Superior temporal gyrus (tissue), 1 donor: ENCODE measurements around the gene ZNF33A.
"Not testable (repeated sequence)": the region's sequence is repeated elsewhere in the genome, so short reads cannot be mapped to it uniquely, and the experiment has no call there.

Experiments
- DNase-seq: peaks from one replicate; pipeline ENCODE4 v3.0.0-alpha.2; 2016; ENCODE audit errors: extremely low spot score

ZNF33A gene

DNA sequence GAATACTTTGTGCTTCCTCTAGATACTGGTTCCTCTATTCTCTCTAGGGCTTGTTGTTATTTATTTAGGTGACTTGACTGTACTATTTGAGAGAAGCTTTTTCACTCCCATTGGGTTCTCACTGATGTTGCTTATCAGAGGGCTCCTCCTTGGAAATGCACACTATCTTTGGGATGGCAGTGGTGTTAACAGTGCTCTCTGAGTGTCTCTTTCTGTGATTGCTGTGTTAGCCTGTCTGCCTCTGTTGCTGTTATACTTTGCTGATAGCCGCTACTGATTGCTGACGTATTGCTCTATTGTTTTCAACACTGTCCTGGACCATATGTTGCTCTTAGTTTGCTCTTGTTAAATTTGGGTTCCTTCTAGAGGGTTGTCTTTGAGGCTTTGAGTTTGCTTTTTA, 34.7 kb downstream of the ZNF33A start:
- no peak for DNase-seq

DNA sequence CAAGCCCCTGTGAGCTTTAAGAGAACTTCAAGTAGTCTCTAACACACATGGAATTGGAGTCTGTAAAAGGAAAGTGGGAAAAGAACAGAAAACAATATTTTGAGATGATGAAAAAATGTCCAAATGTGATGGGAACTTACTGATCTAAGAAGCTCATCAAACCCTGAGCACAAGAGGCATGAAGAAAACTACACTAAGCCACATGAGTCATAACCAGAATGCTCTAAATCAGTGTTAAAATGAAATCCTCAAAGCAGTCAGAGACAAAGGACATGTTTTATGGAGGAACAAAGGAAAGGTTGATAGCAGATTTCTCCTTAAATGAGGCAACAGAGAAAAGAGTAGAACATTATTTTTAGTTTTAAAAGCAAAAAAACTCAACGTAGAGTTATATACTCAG, 37.2 kb downstream of the ZNF33A start:
- no peak for DNase-seq

DNA sequence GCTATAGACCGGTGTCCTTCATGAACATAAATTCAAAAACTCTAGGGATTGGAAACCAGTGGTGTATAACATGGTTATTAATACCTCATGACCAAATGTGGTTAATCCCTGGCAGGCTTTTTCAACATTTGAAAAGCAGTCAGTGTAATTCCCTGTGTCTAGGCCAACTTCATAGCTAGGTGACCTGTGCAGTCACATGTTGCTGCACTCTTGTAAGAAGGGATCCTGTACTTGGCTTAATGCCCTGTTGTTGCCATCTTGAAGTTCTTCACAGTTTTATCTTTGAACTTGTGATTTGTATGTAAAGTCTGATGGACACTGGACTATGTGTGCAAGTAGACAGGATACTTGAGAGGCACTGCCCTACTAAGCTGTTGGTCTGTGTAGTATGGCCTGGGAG, 39.7 kb downstream of the ZNF33A start:
- DNase-seq, result no peak

DNA sequence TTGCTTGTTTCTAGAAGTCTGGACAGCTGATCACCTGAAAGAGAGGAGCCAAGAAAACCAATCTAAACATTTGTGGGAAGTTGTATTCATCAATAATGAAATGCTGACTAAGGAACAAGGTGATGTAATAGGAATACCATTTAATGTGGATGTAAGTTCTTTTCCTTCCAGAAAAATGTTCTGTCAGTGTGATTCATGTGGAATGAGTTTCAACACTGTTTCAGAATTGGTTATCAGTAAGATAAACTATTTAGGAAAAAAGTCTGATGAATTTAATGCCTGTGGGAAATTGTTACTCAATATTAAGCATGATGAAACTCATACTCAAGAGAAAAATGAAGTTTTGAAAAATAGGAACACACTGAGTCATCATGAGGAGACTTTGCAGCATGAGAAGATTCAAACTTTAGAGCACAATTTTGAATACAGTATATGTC, 43.9 kb downstream of the ZNF33A start:
- DNase-seq, result no peak

DNA sequence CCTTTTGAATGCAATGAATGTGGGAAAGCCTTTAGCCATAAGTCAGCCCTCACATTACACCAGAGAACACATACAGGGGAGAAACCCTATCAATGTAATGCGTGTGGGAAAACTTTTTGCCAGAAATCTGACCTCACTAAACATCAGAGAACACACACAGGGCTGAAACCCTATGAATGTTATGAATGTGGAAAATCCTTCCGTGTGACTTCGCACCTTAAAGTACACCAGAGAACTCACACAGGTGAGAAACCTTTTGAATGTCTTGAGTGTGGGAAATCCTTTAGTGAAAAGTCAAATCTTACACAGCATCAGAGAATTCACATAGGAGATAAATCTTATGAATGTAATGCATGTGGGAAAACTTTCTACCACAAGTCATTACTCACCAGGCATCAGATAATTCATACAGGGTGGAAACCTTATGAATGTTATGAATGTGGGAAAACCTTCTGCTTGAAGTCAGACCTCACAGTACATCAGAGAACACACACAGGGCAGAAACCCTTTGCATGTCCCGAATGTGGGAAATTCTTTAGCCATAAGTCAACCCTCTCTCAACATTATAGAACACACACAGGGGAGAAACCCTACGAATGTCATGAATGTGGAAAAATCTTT, 44.9 kb downstream of the ZNF33A start:
- DNase-seq, result not testable (repeated sequence)

DNA sequence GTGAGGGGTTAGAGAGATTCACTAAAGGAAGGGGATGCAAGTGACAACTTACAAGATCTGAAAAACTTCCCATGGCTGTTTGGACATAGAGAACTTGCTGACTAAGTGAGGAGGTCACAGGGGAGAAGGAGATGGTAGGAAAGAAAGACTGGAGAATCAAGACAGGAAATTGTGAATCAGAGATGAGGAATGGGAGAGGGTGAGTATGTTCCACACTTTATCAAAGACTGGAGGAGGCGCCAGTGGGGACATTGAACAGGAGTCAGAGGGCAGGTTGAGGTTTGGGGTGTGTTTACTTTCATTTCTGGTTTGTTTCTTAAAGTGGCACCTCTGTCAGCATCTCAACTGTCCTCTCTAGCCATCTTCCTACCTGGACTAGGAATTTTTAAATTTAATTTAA, 59.2 kb downstream of the ZNF33A start:
- not testable (repeated sequence) for DNase-seq

DNA sequence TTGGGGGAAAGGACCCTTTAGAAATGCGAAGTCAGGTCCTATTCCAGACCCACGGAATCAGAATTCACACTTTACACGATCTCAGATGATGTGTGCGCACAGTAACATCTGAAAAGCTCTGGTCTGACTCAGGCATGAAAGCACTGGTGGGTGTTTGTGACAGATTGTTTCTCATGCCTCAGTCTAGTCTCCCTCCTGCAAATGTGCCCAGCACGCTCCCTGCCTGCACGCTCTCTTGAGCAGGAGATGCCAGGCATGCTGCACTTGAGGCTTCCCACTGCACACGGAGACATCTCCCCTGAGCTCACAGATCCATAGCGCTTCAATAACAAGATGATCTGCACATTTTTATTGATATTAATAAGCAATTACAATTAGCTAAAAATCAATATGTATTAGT, 60.0 kb downstream of the ZNF33A start:
- DNase-seq, result peak; percentile 11

DNA sequence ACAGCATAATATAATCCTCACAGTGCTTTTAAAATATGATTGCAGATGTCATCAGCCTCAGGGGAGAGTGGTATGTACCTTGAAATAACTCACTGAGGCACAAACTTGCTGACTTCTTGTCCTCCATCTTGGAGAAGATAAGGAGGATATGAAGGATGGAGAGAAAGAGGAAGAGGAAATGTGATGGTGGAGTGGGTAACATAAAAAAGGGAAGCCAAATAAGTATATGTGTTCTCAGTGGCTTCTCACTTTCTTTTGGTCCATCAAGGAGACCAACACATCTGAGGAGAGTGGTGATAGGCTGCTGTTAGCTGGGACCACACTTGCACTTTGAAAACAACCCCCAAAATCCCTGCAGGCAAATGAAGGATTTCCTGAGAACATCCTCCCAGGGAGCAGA, 62.1 kb downstream of the ZNF33A start:
- no peak for DNase-seq

DNA sequence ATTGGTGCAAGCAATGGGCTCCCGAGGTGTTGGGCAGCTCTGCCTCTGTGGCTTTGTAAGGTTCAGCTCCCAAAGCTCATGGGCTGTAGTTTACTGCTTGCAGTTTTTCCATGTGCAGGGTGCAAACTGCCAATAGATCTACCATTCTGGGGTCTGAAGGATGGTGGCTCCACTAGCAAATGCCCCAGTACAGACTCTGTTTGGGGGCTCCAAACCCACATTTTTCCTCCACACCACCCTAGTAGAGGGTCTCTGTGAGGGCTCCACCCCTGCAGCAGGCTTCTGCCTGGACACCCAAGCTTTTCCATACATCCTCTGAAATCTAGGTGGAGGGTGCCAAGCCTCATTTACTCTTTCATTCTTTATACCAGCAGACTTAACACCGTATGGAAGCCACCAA, 66.2 kb downstream of the ZNF33A start:
- DNase-seq, result no peak

DNA sequence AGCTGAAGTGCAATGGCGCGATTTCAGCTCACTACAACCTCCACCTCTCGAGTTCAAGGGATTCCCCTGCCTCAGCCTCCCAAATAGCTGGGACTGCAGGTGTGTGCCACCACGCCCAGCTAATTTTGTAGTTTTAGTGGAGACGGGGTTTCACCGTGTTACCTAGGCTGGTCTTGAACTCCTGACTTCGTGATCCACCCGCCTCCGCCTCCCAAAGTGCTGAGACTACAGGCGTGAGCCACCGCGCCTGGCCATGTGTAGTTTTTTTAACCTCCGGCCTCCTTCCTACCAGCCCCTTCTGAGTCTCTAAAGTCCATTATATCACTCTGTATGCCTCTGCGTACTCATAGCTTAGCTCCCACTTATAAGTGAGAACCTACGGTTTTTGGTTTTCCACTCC, 82.8 kb downstream of the ZNF33A start:
- not testable (repeated sequence) for DNase-seq

DNA sequence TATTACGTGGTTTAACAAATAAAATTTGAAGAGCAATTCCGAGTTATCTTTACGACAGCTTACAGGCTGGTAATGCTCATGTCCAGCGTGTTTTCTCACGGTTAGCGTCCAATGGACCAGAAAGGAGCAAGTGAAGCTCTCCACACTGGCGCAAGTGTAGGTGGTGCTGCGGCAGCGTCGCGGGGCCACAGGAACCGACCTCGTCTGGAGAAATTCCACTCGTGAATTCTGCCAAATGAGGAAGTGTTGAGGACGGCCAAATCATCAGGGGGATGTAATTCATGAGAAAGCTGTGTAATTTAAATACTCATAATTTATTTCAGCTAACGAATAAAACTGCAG, 83.3 kb downstream of the ZNF33A start:
- no peak for DNase-seq

DNA sequence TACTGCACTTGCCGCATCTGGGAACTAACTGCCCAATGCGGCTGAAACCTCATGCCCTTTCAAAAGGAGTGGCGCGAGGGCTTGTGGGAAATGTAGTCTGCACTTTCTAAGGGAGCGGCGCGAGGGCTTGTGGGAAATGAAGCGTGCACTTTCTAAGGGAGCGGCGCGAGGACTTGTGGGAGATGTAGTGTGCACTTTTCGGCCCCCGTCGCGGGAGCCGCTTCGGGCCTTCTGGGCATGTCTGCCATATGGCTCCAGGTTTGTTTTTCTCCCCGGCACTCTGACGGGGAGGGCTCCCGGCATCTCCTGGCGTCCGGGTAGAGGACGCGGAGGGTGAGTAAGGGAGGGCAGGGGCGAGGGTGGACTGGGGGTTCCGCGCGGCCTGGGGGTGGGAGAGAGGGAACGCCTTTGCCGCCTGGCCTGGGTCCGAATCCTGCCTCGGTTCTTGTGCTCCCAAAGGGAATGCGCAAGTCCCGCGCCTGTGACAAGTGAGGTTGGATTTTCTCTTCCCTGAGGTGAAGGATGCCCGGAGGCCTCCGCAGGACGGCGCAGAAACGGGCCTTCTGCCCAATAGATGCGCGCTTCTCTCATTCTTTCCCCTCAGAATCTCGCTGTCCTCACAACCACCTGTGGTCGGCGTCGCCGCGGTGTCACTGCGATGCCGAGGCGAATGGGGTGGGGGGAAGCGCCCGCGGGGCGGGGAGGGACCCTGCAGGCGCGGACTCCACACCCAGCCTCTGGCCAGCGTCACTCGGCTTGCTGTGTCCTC, 83.9 kb downstream of the ZNF33A start, which contains the start of gene ZNF37A:
TSS of gene ZNF37A (plus strand) at position 180 of the 769 bp plus-strand sequence. CDS start 2,281 bp downstream, outside the sequence.
- peak; percentile 100 for DNase-seq

DNA sequence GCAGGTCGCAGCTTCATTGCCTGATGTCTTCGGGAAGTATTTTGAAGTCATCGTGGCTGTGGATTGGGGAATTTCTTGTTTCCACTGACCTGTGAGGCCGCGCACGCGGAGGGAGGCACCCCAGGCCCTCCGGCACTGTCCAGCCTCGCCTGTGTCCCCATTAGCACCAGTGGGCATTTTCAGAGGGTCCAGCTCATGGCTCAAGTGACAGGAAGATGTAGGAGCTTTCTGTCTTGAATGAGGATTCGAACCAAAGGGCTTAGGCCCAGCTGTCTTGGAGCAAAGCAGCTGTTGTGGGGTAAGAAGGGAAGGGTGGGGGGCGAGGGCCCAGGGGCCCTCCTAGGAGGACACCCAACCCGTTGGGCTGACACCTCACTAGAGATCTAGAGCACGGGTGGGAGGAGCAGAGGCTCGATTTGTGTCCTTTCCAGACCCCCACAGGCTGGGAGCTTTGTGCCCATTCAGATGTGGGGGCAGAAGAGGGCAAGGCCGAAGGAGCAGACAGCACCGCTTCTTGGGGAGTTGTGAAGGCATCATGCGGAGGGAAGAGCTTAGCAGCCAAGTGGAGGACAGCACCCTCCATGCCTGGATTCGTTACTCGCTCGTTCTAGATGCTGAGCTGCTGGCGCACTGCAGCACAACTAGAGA, 84.6 kb downstream of the ZNF33A start:
- DNase-seq, result no peak

DNA sequence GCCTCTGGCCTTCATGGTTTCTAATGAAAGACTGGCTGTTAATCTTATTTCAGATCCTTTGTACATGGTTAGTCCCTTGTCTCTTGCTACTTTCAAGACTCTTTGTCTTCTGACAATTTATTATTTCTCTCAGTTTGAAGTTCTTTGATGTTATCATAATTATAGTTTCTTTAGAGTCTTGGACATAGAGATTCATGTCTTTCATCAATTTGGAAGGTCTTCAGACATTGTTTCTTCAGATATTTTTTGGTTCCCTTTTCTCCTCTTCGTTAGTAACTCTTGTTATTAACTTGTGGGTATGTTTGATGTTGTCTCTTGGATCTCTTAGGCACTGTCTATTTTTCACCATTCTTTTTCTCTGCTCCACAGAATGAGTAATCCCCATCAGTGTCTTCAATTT, 92.4 kb downstream of the ZNF33A start:
- DNase-seq, result no peak

DNA sequence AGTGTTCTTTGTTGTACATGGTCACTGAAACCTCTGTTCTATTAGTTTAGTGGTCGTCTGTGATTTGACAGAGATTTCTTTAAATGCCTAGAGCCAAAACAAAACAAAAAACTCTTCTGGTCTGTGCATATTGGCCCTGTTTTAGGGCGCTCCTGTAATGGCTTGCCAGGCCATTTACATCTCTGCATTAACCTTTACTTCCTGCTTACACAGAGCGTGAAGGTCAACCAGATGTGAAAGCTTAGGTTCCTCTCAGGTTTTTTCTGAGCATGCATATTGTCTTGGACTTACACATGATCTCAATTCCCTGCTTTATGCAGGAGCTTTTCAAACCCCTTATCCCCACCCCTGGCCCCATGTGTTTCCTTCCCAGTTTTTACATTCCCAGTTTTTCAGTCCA, 93.3 kb downstream of the ZNF33A start:
- DNase-seq, result no peak

DNA sequence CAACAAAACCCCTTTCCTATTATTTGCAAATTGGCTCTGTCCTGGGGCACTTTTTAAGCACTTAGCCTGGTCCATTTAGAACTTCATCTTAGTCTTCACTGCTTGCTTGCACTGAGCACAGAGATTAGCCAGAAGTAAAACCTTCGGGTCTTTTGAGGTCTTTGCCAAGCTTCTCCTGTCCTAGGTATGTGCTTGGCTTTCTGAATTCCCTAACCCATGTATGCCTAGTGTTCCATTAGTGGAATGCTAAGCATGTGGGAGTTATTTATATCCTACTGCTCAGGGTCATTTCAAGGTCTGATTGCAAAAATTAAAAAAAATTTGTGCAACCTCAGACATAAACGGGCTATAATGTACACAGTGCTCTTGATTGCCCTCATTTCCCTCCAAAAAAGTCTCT, 101.7 kb downstream of the ZNF33A start:
- no peak for DNase-seq
